HG02973 (cell line): Measurements from ENCODE around the gene STOM.

ENCODE experiments used
- ATAC-seq: cut with Tn5 transposase; IDR thresholded peaks from one replicate; pipeline ENCODE4 v1.9.1; 2021; ENCODE audit warnings: moderate library complexity; ENCODE audit not compliant: unreplicated experiment

STOM gene

GRCh38 chr9:121289026-121289771 lies 80.9 kb downstream of the STOM start:
- ATAC-seq = no peak
